Left colon (tissue), 2 donors: ENCODE measurements around the gene YIPF1. TPM values are rescaled to one million over a fixed set of nuclear protein-coding genes. Genes with fewer than 3 reads are reported as not detected.
"Not testable (repeated sequence)": the region's sequence is repeated elsewhere in the genome, so short reads cannot be mapped to it uniquely, and the experiment has no call there.

ENCODE experiments used
- ATAC-seq: fragments of 200-7000 bp; cut with Tn5 transposase; one replicate; pipeline ENCODE4 v1.9.1; 2020; ENCODE audit warnings: mild to moderate bottlenecking, moderate library complexity
- DNase-seq, 2 donors: peaks; one replicate each; pipeline ENCODE4 v3.0.0-alpha.2; 2020
- intact Hi-C, 2 donors: fragments of 100-400 bp; cut with DNase I in 1 of 2; cut with micrococcal nuclease in 1 of 2; formaldehyde crosslinking; loops; one replicate each; pipeline versions ENCODE4 v1.11.2 to v1.14.0; 2022; cut with DNase I, micrococcal nuclease
- total RNA-seq, 2 donors: library from RNA; stranded (reverse); fragmentation: NEBNext Ultra II Directional; extraction: Animal tissue kit (Norgen Biotek cat#: 25700); gene quantifications; one replicate each; pipeline ENCODE4 v1.2.1, GENCODE V29; 2021
- donor health status: DM: no; HTN: no; CAD: no.
- donor health status: DM: yes; HTN: yes; CAD: no.

YIPF1 gene
- total RNA-seq, 2 donors from 2014 or later, result 28.7 to 35.2 TPM

DNA sequence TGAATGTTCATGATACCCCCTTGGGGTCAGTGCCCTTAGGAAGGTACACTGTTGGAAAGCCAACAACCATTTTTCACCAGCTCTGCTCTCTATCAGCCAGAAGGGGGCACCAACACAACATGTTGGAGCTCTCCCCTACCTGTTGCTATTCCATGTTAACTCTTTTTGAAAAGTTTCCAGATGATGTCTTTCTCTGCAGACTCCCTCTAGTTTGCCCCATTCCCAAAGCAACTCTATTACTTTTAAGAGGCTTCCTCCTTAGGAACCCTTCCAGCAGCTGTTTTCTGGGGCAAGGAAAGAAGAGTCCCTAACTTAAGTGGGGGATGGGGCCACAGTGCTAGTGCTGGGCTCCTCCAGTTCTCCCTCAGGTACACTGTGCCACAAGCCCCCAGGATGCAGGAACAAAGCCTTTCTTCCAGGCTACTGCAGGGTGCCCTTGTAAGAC, 28.6 kb downstream of the YIPF1 start:
- ATAC-seq (peak; percentile 80), DNase-seq (peak in 1 of 2 donors; percentile 23)
- intact Hi-C loops, result no loop called here

DNA sequence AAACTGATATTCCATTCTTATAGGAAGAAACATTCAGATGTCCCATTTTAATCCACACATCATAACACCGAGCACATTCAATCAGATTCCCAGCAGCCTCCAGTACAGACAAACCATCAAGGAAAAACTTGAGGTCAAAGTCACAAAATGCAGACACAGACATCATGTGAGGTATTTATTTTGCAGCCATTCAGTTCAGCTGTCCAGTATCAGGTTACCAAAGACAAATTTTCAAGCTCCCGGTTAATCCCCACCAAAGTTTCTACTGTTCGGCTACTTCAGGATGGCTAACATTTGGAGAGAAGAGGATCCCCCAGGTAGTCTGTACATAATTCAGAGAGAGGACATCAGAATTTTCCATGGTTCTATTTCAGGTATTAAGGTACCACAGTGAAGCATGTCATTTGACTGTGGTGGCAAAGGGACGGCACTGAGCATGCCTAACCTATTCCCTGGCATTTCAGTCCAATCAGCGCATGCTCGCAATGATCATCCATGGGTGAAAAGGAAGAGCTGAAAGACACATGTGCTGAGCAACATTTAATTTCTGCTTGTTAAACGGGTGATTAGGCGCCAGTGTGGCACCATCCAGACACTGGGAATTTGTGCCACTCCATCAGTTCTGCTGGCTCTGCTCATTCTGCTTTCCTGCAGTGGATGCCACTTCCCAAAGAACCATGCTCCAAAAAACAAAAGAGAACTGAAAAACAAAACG, 37.9 kb downstream of the YIPF1 start:
- ATAC-seq (no peak), DNase-seq (no peak)
- intact Hi-C loops, result loop anchor here in 1 of 2 donors (10.0 kb wide), 1 partner anchor 193 kb away; no protein-coding TSS in a partner anchor

DNA sequence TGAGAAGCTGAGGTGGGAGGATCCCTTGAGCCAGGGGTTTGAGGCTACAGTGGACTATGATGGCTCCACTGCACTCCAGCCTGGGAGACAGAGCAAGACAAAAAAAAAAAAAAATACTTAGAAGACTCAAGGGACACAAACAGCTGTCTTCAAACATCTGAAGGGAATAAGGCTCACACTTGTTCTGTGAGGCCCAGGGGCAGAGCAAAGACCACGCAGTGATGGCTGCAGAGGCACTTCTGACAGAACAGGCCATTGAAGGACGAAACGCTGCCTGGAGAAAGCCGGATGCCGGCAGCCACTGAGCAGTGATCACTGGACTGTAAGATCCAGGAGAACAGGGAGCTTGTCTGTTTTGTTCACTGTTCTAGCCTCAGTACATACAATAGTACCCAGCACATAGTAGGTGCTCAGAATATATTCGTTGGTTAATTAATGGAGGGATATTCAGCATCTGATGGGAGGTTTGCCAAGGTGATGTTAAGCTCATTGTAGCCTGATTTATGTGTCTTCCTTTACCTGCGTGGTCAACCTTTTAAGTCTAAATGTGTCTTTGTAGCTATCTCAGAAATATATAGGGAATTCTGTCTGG, 39.4 kb downstream of the YIPF1 start:
- DNase-seq (no peak), ATAC-seq (no peak)
- intact Hi-C loops, result loop anchor here in 1 of 2 donors (10.0 kb wide), 1 partner anchor 195 kb away; no protein-coding TSS in a partner anchor

DNA sequence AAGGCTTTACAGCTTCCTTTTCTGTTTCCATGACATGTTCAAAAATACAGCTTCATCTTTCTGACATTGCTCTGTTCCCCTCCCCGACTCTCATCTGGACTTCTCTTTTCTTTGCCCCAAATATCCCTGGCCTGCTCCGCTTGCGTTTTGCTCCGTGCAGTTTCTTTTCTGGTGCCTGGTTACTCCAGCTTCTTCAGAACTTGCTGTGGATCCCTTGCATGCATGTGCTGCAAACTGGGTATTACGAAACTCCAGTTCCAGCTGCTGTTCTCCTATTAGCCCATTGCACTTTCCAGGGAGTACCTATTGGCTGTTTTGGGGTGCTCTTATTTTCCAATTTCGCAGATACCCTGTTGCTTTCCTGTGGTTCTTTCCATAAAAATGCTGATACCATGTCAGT, 41.6 kb downstream of the YIPF1 start:
- DNase-seq (no peak), ATAC-seq (no peak)
- intact Hi-C loops, result no loop called here

DNA sequence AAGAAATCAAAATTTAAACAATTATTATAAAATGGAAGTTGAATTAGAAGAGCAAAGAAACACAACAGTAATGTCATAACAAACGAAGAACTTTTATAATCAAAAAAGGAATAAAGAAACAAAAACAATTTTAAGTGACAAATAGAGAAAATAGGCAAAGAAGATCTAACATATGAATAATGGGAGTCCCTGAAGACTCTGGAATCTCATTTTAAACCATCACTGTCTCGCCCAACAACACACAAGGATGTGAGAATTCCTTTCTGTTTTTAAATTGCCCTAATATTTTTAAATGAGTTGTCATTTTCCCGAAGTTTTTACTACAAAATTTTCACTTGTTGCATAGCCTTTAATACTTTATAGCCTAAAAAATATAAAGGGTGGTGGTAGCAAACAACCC, 47.2 kb downstream of the YIPF1 start:
- DNase-seq, result no peak
- ATAC-seq, result no peak
- intact Hi-C loops, result no loop called here

DNA sequence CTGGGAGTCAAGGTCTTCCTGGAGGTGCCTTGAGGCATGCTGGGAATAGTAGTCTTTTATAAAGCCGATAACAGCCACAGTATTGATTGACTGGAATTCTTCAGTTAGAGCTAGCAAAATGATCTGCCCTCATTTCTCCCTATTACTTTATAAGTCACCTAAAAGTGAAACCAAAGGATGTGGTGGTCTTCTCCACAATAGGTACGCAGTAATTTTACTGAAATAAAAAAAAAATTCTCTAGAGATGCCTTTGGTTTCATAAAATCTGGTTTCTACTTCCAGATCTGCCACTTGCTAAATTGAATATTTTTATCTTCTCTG, 51.0 kb downstream of the YIPF1 start:
- intact Hi-C loops, result no loop called here
- ATAC-seq (no peak), DNase-seq (no peak)

DNA sequence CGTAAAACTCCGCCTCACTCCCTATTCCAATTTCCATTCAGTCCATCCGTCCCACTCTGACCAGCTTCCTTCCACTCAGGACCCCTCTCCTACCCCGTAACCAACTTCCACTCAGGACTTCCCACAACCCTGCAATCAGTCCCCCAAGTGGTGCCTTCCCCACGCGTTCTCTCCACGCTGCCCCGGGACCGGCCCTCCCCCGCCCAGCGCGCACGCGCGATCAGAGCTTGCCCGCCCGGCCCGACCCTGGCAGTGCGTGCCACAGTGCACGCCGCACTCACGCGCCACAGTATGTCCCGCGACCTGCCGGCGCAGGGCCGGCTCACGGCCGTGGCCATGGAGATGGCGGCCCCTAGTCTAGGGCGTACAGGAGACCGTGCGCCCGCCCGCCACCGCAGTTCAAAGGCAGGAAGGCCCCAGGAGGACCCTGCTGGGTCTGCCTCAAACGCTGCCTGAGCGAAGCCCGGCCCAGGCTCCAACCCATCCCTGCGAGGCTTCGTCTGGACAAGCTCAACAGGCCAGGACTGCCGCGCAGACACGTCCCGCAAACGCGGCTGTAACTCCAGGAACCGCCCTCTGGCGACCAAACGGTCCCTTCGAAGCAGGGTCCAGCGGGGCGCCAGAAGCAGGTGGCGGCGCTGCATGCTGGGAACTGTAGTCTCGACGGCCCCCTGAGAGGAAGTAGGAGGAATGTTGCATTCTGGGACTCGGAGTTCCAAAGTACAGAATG, 51.5 kb downstream of the YIPF1 start, which contains the start of gene NDC1:
Gene NDC1, minus strand, starts transcription at position 373 of the 730 bp plus-strand sequence. Its CDS starts 35 bp downstream, at position 338.
- intact Hi-C loops, result no loop called here
- ATAC-seq (peak; percentile 93), DNase-seq (peak; percentile 92)

DNA sequence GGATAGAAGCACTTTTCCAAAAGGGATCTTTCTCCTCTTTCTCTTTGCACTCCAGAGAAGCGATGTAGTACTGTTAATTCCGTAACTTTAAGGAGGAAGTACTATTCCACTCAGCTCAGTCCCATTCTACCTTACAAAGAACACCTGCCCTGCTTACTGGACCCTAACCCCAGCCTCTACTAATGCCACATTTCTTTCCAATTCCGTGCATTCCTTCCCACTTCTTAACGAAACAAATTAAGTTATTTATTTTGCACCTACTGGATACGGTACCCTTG, 52.0 kb downstream of the YIPF1 start:
- no peak for DNase-seq
- intact Hi-C loops, result no loop called here
- peak; percentile 25 for ATAC-seq

DNA sequence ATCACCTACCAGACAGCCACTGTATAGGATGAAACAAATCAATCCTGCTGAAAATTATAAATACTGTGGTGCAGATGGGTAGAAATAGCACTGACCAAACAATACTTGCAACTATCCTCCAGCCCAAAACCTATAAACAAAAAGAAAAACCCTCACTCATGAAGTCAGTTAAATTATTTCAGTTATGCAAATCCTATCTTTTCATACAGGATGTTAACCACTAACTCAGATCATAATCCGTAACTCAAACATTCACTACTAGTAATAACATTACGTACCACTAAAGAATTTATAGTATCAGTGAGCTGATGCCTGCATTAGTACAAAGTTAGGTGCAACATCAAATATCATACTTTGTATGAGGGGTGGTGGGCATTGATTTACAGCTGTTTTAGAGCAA, 54.1 kb downstream of the YIPF1 start:
- intact Hi-C loops, result no loop called here
- ATAC-seq (no peak), DNase-seq (no peak)

DNA sequence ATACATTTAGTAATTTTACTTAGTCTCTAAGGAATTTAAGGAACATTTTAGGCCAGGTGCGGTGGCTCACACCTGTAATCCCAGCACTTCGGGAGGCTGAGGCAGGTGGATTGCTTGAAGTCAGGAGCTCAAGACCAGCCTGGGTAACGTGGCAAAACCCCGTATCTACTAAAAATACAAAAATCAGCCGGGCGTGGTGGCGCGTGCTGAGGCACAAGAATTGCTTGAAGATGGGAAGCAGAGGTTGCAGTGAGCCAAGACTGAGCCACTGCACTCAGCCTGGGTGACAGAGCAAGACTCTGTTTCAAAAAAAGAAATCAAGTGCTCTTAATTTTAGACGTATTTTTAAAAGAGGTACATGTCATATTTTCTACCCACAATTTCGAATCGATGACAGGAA, 54.8 kb downstream of the YIPF1 start:
- DNase-seq (no peak), ATAC-seq (no peak)
- intact Hi-C loops, result no loop called here

DNA sequence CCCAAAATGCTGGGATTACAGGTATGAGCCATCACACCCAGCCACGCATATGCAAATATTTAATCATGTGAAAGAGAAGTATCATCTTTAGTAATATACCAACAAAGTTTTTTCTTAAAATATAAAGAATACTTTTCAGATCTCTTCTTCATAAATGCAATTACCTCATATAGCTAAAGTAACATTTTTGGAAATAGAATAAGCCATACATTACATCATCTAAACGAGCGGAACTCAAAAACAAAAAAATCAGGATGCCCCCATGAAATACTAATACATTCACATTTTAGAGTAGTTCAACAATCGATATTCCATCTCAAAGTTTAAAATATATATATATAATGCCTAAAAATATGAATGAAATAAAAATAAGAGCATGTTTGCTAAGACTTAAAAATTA, 56.2 kb downstream of the YIPF1 start:
- DNase-seq (no peak), ATAC-seq (no peak)
- intact Hi-C loops, result no loop called here

DNA sequence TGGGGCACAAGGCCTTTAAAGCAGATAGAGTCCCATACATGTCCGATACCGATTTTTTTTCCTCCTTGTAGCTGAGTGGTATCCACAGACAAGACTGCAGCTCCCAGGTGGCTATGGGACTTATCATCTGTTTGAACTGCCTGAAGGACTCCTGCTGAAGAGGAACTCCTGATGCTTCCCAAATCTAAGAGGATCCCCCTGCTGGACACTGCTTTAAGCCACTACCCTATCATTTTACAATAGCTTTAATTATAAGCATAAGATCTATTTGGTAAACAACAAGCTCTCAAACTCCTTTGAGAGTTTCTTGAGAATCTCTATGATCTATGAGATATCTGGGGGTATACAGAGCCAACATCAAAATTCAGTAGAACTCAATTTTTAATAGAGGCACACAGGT, 63.2 kb downstream of the YIPF1 start:
- ATAC-seq (no peak), DNase-seq (no peak)
- intact Hi-C loops, result no loop called here

DNA sequence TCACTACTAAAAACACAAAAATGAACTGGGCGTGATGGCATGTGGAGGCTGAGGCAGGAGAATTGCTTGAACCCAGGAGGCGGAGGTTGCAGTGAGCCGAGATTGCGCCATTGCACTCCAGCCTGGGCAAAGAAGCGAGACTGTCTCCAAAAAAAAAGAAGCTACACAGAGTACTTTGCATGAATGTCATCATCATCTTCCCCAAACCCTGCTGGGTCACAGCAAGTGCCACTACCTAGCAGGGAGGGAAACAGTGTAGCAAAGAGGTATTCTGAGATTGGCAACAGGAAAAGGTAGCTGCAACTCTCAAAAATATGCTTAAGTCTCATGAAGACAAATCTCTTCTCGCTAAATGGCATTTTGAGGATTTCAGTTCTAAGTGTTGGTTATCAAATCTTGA, 64.3 kb downstream of the YIPF1 start:
- intact Hi-C loops, result no loop called here
- ATAC-seq, result no peak
- DNase-seq, result no peak

DNA sequence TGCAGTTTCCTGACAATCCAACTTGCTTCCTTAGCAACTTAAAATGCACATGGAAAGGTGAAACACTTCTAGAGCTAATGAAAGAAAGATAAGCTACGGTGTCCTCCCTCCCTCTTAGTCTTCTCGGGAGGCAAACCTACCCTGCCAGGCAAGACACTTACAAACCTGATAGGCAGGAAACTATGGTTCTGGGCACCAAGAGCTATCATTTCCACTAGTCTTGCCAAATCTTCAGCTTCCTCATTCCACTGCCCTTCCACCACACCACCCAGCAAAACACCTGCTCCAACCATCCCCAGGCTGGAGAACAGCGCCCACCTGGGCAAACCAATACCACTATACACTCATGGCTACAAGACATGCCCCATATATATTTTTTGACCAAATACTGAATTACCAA, 66.7 kb downstream of the YIPF1 start:
- DNase-seq (no peak), ATAC-seq (no peak)
- intact Hi-C loops, result no loop called here

DNA sequence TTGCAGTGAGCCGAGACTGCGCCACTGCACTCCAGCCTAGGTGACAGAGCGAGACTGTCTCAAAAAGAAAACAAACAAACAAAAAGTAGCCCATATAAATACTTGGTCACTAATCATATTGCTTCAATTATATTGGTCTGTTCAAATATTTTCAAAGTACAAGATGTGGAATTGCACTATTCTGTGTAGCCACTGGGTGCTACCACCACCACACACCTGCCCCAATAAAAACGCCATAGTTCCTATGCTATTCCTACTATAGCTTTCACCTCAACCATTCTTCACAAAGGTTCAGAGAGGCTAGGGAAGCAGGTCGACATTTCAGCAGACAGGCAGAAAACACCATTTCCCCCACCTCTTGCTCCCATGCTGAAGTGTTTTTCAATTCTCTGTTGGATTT, 68.2 kb downstream of the YIPF1 start:
- DNase-seq (no peak), ATAC-seq (no peak)
- intact Hi-C loops, result no loop called here

DNA sequence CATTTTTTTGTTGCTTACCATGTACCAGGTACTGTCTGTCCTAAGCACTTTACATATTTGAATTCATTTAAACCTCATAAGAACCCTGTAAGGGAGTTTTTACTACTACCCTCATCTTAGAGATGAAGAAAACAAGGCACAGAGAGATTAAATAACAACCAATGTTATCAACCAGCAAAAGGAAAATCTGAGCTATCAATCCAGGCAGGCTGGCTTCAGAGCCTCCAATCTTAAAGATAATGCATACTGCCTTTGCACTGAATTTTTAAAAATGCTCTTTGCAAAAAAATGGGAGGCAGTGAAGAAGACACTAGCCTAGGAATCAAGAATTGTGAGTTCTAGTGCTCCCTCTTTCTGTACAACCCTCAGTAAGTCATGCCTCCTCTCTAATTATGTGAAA, 70.2 kb downstream of the YIPF1 start:
- DNase-seq (no peak), ATAC-seq (no peak)
- intact Hi-C loops, result no loop called here

DNA sequence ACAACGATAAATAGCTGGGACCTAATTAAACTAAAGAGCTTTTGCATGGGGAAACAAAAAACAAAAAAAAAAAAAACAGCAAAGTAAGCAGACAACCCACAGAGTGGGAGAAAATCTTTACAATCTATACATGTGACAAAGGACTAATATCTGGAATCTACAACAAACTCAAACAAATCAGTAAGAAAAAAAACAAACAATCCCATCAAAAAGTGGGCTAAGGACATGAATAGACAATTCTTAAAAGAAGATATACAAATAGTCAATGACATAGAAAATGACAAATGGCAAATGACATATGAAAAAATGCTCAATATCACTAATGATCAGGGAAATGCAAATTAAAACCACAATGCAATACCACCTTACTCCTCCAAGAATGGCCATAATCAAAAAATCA, 73.0 kb downstream of the YIPF1 start:
- DNase-seq, intact Hi-C loops, ATAC-seq: not testable (repeated sequence)

DNA sequence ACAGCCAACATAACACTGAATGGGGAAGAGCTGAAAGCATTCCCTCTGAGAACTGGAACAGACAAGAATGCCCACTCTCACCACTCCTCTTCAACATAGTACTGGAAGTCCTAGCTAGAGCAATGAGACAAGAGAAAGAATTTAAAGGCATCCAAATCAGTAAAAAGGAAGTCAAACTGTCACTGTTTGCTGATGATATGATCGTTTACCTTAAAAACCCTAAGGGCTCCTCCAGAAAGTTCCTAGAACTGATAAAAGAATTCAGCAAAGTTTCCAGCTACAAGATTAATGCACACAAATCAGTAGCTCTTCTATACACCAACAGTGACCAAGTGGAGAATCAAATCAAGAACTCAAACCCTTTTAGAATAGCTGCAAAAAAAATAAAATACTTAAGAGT, 74.1 kb downstream of the YIPF1 start:
- intact Hi-C loops, DNase-seq, ATAC-seq: not testable (repeated sequence)

DNA sequence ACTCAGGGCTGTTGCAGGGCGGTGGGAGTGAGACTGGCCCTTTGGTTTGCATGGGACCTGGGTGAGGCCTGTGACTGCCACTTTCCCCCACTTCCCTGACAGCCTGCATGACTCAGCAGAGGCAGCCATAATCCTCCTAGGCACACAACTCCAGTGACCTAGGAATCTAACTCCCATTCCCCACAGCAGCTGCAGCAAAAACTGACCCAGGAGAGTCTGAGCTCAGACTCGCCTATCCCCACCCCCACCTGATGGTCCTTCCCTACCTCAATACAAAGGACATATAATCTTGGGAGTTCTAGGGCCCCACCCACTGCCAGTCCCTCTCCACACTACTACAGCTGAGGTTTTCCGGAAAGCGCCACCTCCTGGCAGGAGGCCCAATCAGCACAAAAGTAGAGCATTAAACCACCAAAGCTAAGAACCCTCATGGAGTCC, 78.2 kb downstream of the YIPF1 start:
- intact Hi-C loops, result no loop called here
- ATAC-seq (peak; percentile 36), DNase-seq (peak in 1 of 2 donors; percentile 8)

DNA sequence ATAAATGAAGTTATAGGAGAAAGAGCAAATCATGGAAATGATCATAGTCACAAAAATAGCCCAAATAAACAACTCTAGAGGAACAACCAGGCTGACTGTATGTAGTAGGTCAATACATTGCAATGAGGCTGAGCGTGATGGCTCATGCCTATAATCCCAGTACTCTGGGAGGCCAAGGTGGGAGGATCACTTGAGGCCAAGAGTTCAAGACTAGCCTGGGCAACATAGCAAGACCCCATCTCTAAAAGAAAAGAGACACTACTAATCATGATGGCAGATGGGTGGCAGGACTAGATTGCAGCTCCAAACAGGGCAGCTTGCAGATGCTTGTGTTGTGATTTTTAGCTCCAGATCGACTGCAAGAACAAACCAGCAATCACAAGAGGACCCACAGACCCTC, 79.1 kb downstream of the YIPF1 start:
- intact Hi-C loops, result no loop called here
- ATAC-seq (no peak), DNase-seq (no peak)
